GM19438 (cell line): ENCODE measurements around the gene SPATA46.
A peak's percentile ranks its signal among the peaks of the same experiment; 100 is the strongest.

ENCODE experiments used
- ATAC-seq: cut with Tn5 transposase; IDR thresholded peaks from one replicate; pipeline ENCODE4 v1.9.1; 2021; ENCODE audit warnings: low read depth; ENCODE audit not compliant: unreplicated experiment

SPATA46 gene

GRCh38 chr1:162375463-162375862 lies 1.2 kb downstream of the SPATA46 start:
- ATAC-seq: no peak

- no peak for ATAC-seq
Observed at GRCh38 chr1:162374406-162374805, 2.2 kb downstream of the SPATA46 start.

GRCh38 chr1:162373541-162374260 lies 3.0 kb downstream of the SPATA46 start:
- ATAC-seq: no peak

- no peak for ATAC-seq
Observed at GRCh38 chr1:162373072-162373427, 3.6 kb downstream of the SPATA46 start.

- no peak for ATAC-seq
Observed at GRCh38 chr1:162372159-162373071, 4.2 kb downstream of the SPATA46 start.

- no peak for ATAC-seq
Observed at GRCh38 chr1:162371611-162372010, 5.0 kb downstream of the SPATA46 start.

GRCh38 chr1:162370721-162371120 lies 5.9 kb downstream of the SPATA46 start:
- no peak for ATAC-seq

- no peak for ATAC-seq
Observed at GRCh38 chr1:162370161-162370560, 6.5 kb downstream of the SPATA46 start.

- no peak for ATAC-seq
Observed at GRCh38 chr1:162369571-162369970, 7.1 kb downstream of the SPATA46 start.

- ATAC-seq: no peak
Observed at GRCh38 chr1:162368451-162368850, 8.2 kb downstream of the SPATA46 start.

- ATAC-seq: no peak
Observed at GRCh38 chr1:162367772-162368171, 8.9 kb downstream of the SPATA46 start.

- no peak for ATAC-seq
Observed at GRCh38 chr1:162367073-162367472, 9.6 kb downstream of the SPATA46 start.

- ATAC-seq: no peak
Observed at GRCh38 chr1:162366671-162367070, 10.0 kb downstream of the SPATA46 start.

GRCh38 chr1:162366149-162366548 lies 10.5 kb downstream of the SPATA46 start:
- no peak for ATAC-seq

GRCh38 chr1:162365284-162366020 lies 11.2 kb downstream of the SPATA46 start:
- ATAC-seq: no peak

GRCh38 chr1:162364498-162364897 lies 12.2 kb downstream of the SPATA46 start:
- ATAC-seq: no peak

GRCh38 chr1:162363823-162364222 lies 12.8 kb downstream of the SPATA46 start:
- no peak for ATAC-seq

- peak; percentile 32 for ATAC-seq
Observed at GRCh38 chr1:162361349-162361748, 15.3 kb downstream of the SPATA46 start.

- ATAC-seq: no peak
Observed at GRCh38 chr1:162360874-162361260, 15.8 kb downstream of the SPATA46 start.

- ATAC-seq: no peak
Observed at GRCh38 chr1:162360237-162360873, 16.3 kb downstream of the SPATA46 start.
